K562 (cell line): Measurements from ENCODE around the gene TNFAIP8L1. TPM values are rescaled to one million over a fixed set of nuclear protein-coding genes. Genes with fewer than 3 reads are reported as not detected.

ENCODE experiments used
- ARNT ChIP-seq, 2 experiments: fragments of 450-650 bp; IDR thresholded peaks; 2 replicates each; pipeline ENCODE4 v1.6.1; 2016; ENCODE audit warnings: mild to moderate bottlenecking in 1 of 2
- CBFB ChIP-seq: sonication (generic); formaldehyde crosslinking; IDR thresholded peaks from 2 replicates; pipeline ENCODE4 v1.4.0; 2020; ENCODE audit warnings: mild to moderate bottlenecking, missing genetic modification reagents
- CBX1 ChIP-seq: sonication (generic); IDR thresholded peaks from 2 replicates; pipeline ENCODE4 v1.6.1; 2016; ENCODE audit warnings: antibody characterized with exemption, low read depth, mild to moderate bottlenecking
- CREBBP ChIP-seq: IDR thresholded peaks from one replicate; pipeline ENCODE4 v1.6.1; 2012; ENCODE audit warnings: low read depth, mild to moderate bottlenecking, control low read depth, inconsistent platforms, low read length
- CREM ChIP-seq: IDR thresholded peaks from 2 replicates; pipeline ENCODE4 v1.6.1; 2014; ENCODE audit warnings: antibody characterized with exemption, low read depth
- ESRRA ChIP-seq: fragments of 450-650 bp; IDR thresholded peaks from 2 replicates; pipeline ENCODE4 v1.6.1; 2014; ENCODE audit warnings: low read depth, mild to moderate bottlenecking, moderate library complexity, borderline replicate concordance
- FIP1L1 ChIP-seq: fragments of 200-400 bp; formaldehyde crosslinking; IDR thresholded peaks from 2 replicates; pipeline ENCODE4 v1.6.1; 2018; ENCODE audit warnings: mild to moderate bottlenecking, low read depth, low read length; ENCODE audit not compliant: poor library complexity, severe bottlenecking
- FOXM1 ChIP-seq, 2 experiments: fragments of 450-650 bp in 1 of 2; sonication (generic) in 1 of 2; formaldehyde crosslinking in 1 of 2; IDR thresholded peaks; 2 replicates each; pipeline versions ENCODE4 v1.6.1 to v1.9.0; 2017 to 2022; ENCODE audit warnings: low read depth in 2 of 2, mild to moderate bottlenecking in 2 of 2, missing genetic modification reagents in 1 of 2, moderate library complexity in 1 of 2
- KDM1A ChIP-seq, 2 experiments: fragments of 450-650 bp; IDR thresholded peaks; 2 replicates each; pipeline ENCODE4 v1.6.1; 2016; ENCODE audit warnings: mild to moderate bottlenecking in 2 of 2
- MCM2 ChIP-seq: fragments of 450-650 bp; IDR thresholded peaks from 2 replicates; pipeline ENCODE4 v1.6.1; 2017; ENCODE audit warnings: low read depth, mild to moderate bottlenecking
- NELFE ChIP-seq: IDR thresholded peaks from 2 replicates; pipeline ENCODE4 v1.6.1; 2011; ENCODE audit warnings: mild to moderate bottlenecking; ENCODE audit not compliant: insufficient read depth, insufficient read length
- NFE2 ChIP-seq: IDR thresholded peaks from 2 replicates; pipeline ENCODE4 v1.6.1; 2014; ENCODE audit warnings: antibody characterized with exemption, low read depth
- NRF1 ChIP-seq, 2 experiments: fragments of 450-650 bp; IDR thresholded peaks in 1 of 2; conservative IDR thresholded peaks in 1 of 2; 2 replicates each; pipeline ENCODE4 v1.6.1; 2014; ENCODE audit warnings: mild to moderate bottlenecking in 2 of 2
- RBM25 ChIP-seq: fragments of 200-400 bp; formaldehyde crosslinking; IDR thresholded peaks from 2 replicates; pipeline ENCODE4 v1.6.1; 2018; ENCODE audit warnings: low read length, low read depth, moderate library complexity; ENCODE audit not compliant: severe bottlenecking
- SMARCC2 ChIP-seq: fragments of 450-650 bp; IDR thresholded peaks from 2 replicates; pipeline ENCODE4 v1.6.1; 2017; ENCODE audit warnings: antibody characterized with exemption, moderate library complexity, mild to moderate bottlenecking, low read depth
- SREBF2 ChIP-seq: sonication (generic); formaldehyde crosslinking; IDR thresholded peaks from 2 replicates; pipeline ENCODE4 v1.4.0; 2020; ENCODE audit warnings: mild to moderate bottlenecking, missing genetic modification reagents
- SRF ChIP-seq, 2 experiments: fragments of 250-450, 450-650 bp in 1 of 2; sonication (Bioruptor Pico) in 1 of 2; sonication (generic) in 1 of 2; formaldehyde crosslinking; IDR thresholded peaks; 2 replicates each; pipeline versions ENCODE4 v1.5.0 to v1.5.1; 2020 to 2022; ENCODE audit warnings: mild to moderate bottlenecking in 1 of 2, missing genetic modification reagents in 1 of 2
- TCF7L2 ChIP-seq: fragments of 150-350 bp; IDR thresholded peaks from 2 replicates; pipeline ENCODE4 v1.6.1; 2016; ENCODE audit warnings: low read depth, mild to moderate bottlenecking, low read length, moderate library complexity
- TOE1 ChIP-seq, 2 experiments: fragments of 450-650 bp in 1 of 2; sonication (generic) in 1 of 2; formaldehyde crosslinking in 1 of 2; IDR thresholded peaks; 2 replicates each; pipeline versions ENCODE4 v1.7.1 to v1.8.0; 2016 to 2022; ENCODE audit warnings: borderline replicate concordance in 2 of 2, mild to moderate bottlenecking in 2 of 2, antibody characterized with exemption in 1 of 2, inconsistent platforms in 1 of 2, low read depth in 1 of 2, missing genetic modification reagents in 1 of 2, moderate library complexity in 1 of 2
- ZNF121 ChIP-seq: sonication (generic); formaldehyde crosslinking; conservative IDR thresholded peaks from 2 replicates; pipeline ENCODE4 v1.8.0; 2022; ENCODE audit warnings: missing genetic modification reagents
- ZNF217 ChIP-seq: sonication (generic); formaldehyde crosslinking; IDR thresholded peaks from 2 replicates; pipeline ENCODE4 v1.8.0; 2022; ENCODE audit warnings: mild to moderate bottlenecking, missing genetic modification reagents
- ZNF699 ChIP-seq: fragments of 250-450 bp; sonication (Bioruptor Pico); IDR thresholded peaks from 2 replicates; pipeline ENCODE4 v1.8.0; 2021; ENCODE audit warnings: mild to moderate bottlenecking, moderate library complexity; ENCODE audit not compliant: insufficient replicate concordance
- ZNF717 ChIP-seq: fragments of 250-450 bp; sonication (Bioruptor Pico); IDR thresholded peaks from 2 replicates; pipeline ENCODE4 v1.5.0; 2021
- polyA plus RNA-seq, 8 experiments: library from polyadenylated mRNA; depleted of rRNA in 4 of 8; stranded (reverse) in 5 of 8; unstranded in 3 of 8; fragments of >200 nt; fragmentation: Nextera tagmentation in 2 of 8; fragmentation: Illumina TruSeq in 1 of 8; extraction: Ambion mirVana in 2 of 8; extraction: Trizol in 1 of 8; gene quantifications; 2 replicates each; pipeline versions ENCODE4 v1.2.1 to v1.2.3, GENCODE V29; 2011 to 2014; ENCODE audit warnings: inconsistent platforms in 1 of 8, missing spikeins in 1 of 8
- total RNA-seq, 7 experiments: library from RNA; depleted of rRNA in 6 of 7; stranded (reverse); fragments of >200 nt in 6 of 7; fragmentation: Illumina TruSeq in 2 of 7; extraction: Trizol in 2 of 7; gene quantifications; 2 replicates each; pipeline versions ENCODE4 v1.2.1 to v1.2.3, GENCODE V29; 2011 to 2021; ENCODE audit warnings: low replicate concordance in 1 of 7
- TF ChIP-seq, protein P1 (sequence below), 2 experiments: fragments of 450-650 bp; conservative IDR thresholded peaks; 2 replicates each; pipeline ENCODE4 v1.6.1; 2017; ENCODE audit warnings: mild to moderate bottlenecking in 2 of 2, moderate library complexity in 2 of 2
- TF ChIP-seq, protein P2 (sequence below): fragments of 250-450 bp; sonication (Bioruptor Pico); IDR thresholded peaks from 2 replicates; pipeline ENCODE4 v1.4.0; 2020
- TF ChIP-seq, protein P3 (sequence below): IDR thresholded peaks from 2 replicates; pipeline ENCODE4 v1.6.1; 2011; ENCODE audit not compliant: insufficient read length; ENCODE audit errors: extremely low read depth

Gene TNFAIP8L1
- total and polyA plus RNA-seq, 9 of the 15 experiments (the other 6 are each of a cell fraction or from before 2014, with no cell fraction given), result 0.69 to 9.3 (median 4.9) TPM

DNA sequence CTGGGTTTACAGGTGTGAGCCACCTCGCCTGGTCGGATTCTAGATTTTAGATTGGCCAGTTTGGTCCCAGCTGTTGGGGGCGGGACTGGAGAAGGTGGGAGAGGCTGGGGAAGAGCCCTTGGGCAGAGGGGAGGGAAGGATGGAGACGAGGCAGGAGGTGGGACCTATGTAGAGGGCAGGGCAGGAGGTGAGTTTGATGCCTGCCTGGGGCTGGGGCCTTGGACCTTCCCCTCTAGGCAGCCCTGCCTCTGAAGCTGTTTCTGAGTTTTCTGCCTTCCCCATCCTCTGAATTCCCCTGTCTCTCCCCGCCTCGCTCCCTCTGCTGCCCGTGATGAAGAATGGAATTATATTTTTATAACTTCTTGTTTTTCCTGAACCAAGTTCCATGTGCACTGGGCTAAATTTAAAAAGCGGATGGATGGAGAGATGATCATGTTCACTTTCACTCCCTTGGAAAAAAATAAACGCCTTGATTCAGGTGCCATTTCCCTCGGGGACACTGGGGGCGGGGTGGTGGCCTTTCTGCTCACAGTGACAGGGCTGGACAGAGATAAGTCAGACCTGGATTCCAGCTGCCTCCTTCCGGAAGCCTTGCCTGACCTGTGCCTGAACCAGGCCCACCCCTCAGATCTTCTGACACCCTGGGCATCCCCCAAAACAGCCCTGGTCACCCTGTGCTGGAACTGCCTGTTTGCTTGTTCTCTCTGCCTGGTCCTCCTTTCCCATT is 16.5 kb upstream of the TNFAIP8L1 start (continued):
- TF ChIP-seq NRF1 (conservative IDR thresholded peaks at IDR 0.05 in 1 of 2, IDR thresholded peaks at IDR 0.05 in 1 of 2) (0 out of 4 replicates have a peak, but pooled peaks have one; percentile 15 to 19), ZNF699 (CRISPR knock-in tag) (no peak), MCM2 (no peak), TOE1 (IDR thresholded peaks at IDR 0.05; ENCODE audit: borderline replicate concordance) (no peak), TOE1 (CRISPR knock-in tag; IDR thresholded peaks at IDR 0.05; ENCODE audit: borderline replicate concordance, low read depth) (no peak), FIP1L1 (no peak), ZNF121 (CRISPR knock-in tag) (no peak), ZNF217 (CRISPR knock-in tag) (no peak), ARNT (IDR thresholded peaks at IDR 0.05) (no peak), SRF (CRISPR knock-in tag; IDR thresholded peaks at IDR 0.05) (no peak), CBX1 (no peak), KDM1A (IDR thresholded peaks at IDR 0.05) (no peak), FOXM1 (IDR thresholded peaks at IDR 0.05; ENCODE audit: low read depth) (no peak), FOXM1 (CRISPR knock-in tag; IDR thresholded peaks at IDR 0.05; ENCODE audit: low read depth) (no peak), TCF7L2 (no peak), SREBF2 (no peak), CREBBP (no peak), ESRRA (no peak), NFE2 (no peak), CREM (peak; percentile 19; the same call in 1 of the 2 replicates), CBFB (CRISPR knock-in tag) (no peak), RBM25 (peak; percentile 2), ZNF717 (CRISPR knock-in tag) (no peak), SMARCC2 (no peak), NELFE (no peak)
- TF ChIP-seq, protein P1, sequence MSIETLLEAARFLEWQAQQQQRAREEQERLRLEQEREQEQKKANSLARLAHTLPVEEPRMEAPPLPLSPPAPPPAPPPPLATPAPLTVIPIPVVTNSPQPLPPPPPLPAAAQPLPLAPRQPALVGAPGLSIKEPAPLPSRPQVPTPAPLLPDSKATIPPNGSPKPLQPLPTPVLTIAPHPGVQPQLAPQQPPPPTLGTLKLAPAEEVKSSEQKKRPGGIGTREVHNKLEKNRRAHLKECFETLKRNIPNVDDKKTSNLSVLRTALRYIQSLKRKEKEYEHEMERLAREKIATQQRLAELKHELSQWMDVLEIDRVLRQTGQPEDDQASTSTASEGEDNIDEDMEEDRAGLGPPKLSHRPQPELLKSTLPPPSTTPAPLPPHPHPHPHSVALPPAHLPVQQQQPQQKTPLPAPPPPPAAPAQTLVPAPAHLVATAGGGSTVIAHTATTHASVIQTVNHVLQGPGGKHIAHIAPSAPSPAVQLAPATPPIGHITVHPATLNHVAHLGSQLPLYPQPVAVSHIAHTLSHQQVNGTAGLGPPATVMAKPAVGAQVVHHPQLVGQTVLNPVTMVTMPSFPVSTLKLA (conservative IDR thresholded peaks at IDR 0.05), result no peak
- TF ChIP-seq, protein P2, sequence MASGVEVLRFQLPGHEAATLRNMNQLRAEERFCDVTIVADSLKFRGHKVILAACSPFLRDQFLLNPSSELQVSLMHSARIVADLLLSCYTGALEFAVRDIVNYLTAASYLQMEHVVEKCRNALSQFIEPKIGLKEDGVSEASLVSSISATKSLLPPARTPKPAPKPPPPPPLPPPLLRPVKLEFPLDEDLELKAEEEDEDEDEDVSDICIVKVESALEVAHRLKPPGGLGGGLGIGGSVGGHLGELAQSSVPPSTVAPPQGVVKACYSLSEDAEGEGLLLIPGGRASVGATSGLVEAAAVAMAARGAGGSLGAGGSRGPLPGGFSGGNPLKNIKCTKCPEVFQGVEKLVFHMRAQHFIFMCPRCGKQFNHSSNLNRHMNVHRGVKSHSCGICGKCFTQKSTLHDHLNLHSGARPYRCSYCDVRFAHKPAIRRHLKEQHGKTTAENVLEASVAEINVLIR (CRISPR knock-in tag), result no peak
- TF ChIP-seq, protein P3, sequence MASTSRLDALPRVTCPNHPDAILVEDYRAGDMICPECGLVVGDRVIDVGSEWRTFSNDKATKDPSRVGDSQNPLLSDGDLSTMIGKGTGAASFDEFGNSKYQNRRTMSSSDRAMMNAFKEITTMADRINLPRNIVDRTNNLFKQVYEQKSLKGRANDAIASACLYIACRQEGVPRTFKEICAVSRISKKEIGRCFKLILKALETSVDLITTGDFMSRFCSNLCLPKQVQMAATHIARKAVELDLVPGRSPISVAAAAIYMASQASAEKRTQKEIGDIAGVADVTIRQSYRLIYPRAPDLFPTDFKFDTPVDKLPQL, result no peak
